HG03108 (cell line): ENCODE results near the gene CCDC186.

Experiments
- ATAC-seq: cut with Tn5 transposase; IDR thresholded peaks from one replicate; pipeline ENCODE4 v1.9.1; 2021; ENCODE audit warnings: moderate library complexity; ENCODE audit not compliant: unreplicated experiment

CCDC186 gene

GRCh38 chr10:114115661-114116445, 58.1 kb downstream of the CCDC186 start:
- no peak for ATAC-seq

GRCh38 chr10:114110174-114110972, 63.6 kb downstream of the CCDC186 start:
- ATAC-seq: no peak

- ATAC-seq: peak; percentile 54
These were observed 70.7 kb downstream of the CCDC186 start for GRCh38 chr10:114103284-114103683.

GRCh38 chr10:114102256-114102655, 71.7 kb downstream of the CCDC186 start:
- ATAC-seq: no peak

GRCh38 chr10:114100848-114101741, 72.9 kb downstream of the CCDC186 start:
- no peak for ATAC-seq

GRCh38 chr10:114096864-114097263, 77.1 kb downstream of the CCDC186 start:
- no peak for ATAC-seq

GRCh38 chr10:114095559-114096337, 78.3 kb downstream of the CCDC186 start:
- ATAC-seq: no peak

GRCh38 chr10:114094795-114095194, 79.2 kb downstream of the CCDC186 start:
- ATAC-seq: no peak

- ATAC-seq: no peak
These were observed 86.3 kb downstream of the CCDC186 start for GRCh38 chr10:114087655-114088054.

- no peak for ATAC-seq
These were observed 86.7 kb downstream of the CCDC186 start for GRCh38 chr10:114087255-114087654.

- ATAC-seq: no peak
These were observed 89.8 kb downstream of the CCDC186 start for GRCh38 chr10:114084215-114084614.

GRCh38 chr10:114083040-114083439, 91.0 kb downstream of the CCDC186 start:
- no peak for ATAC-seq

- ATAC-seq: no peak
These were observed 92.0 kb downstream of the CCDC186 start for GRCh38 chr10:114081911-114082583.

GRCh38 chr10:114079421-114079820, 94.6 kb downstream of the CCDC186 start:
- ATAC-seq: no peak

GRCh38 chr10:114078346-114078745, 95.7 kb downstream of the CCDC186 start:
- no peak for ATAC-seq

- ATAC-seq: peak; percentile 36
These were observed 96.2 kb downstream of the CCDC186 start for GRCh38 chr10:114077815-114078219.

GRCh38 chr10:114077347-114077746, 96.7 kb downstream of the CCDC186 start:
- ATAC-seq: no peak

- ATAC-seq: no peak
These were observed 98.9 kb downstream of the CCDC186 start for GRCh38 chr10:114075093-114075492.

- no peak for ATAC-seq
These were observed 100.4 kb downstream of the CCDC186 start for GRCh38 chr10:114073395-114074186.
